ENCODE measurements around the gene CCDC150.

GRCh38 chr2:196758474-196759377 lies 119.2 kb downstream of the CCDC150 start:
- TF ChIP-seq NR2C2 (CRISPR knock-in tag; IDR thresholded peaks at IDR 0.05) = no peak
- no peak for TF ChIP-seq NR2C2 (tag; IDR thresholded peaks at IDR 0.05)
- TF ChIP-seq CTCF (IDR thresholded peaks at IDR 0.05 in 2 of 3, conservative IDR thresholded peaks at IDR 0.05 in 1 of 3; ENCODE audit: insufficient read depth in 2 of 3, low read depth in 1 of 3, low read length in 3 of 3) = peak in 1 of 3 experiments; percentile 31; a peak in 2 of 6 replicates
- TF ChIP-seq THAP7 (CRISPR knock-in tag; IDR thresholded peaks at IDR 0.05) = no peak
- no peak for TF ChIP-seq GABPA (tag; conservative IDR thresholded peaks at IDR 0.05; ENCODE audit: low read depth)
- TF ChIP-seq ZFP36 (IDR thresholded peaks at IDR 0.05; ENCODE audit: low read depth, low read length, partially characterized antibody) = no peak
- TF ChIP-seq POLR2A (conservative IDR thresholded peaks at IDR 0.05) = no peak
- TF ChIP-seq POLR2AphosphoS5 (IDR thresholded peaks at IDR 0.05; ENCODE audit: control insufficient read depth, insufficient read depth, low read depth, low read length) = no peak

All from K562 (cell line).